GM19023 (cell line): ENCODE measurements around the gene TERC.
"Not testable (repeated sequence)": the region's sequence is repeated elsewhere in the genome, so short reads cannot be mapped to it uniquely, and the experiment has no call there.

Source experiments
- ATAC-seq: cut with Tn5 transposase; IDR thresholded peaks from one replicate; pipeline ENCODE4 v1.9.1; 2021; ENCODE audit warnings: mild to moderate bottlenecking, moderate library complexity; ENCODE audit not compliant: unreplicated experiment

Gene TERC

GRCh38 chr3:169772305-169772896, 7.5 kb upstream of the TERC start:
- ATAC-seq = peak; percentile 21

- ATAC-seq = no peak
Observed at GRCh38 chr3:169771497-169772304, 6.8 kb upstream of the TERC start.

DNA sequence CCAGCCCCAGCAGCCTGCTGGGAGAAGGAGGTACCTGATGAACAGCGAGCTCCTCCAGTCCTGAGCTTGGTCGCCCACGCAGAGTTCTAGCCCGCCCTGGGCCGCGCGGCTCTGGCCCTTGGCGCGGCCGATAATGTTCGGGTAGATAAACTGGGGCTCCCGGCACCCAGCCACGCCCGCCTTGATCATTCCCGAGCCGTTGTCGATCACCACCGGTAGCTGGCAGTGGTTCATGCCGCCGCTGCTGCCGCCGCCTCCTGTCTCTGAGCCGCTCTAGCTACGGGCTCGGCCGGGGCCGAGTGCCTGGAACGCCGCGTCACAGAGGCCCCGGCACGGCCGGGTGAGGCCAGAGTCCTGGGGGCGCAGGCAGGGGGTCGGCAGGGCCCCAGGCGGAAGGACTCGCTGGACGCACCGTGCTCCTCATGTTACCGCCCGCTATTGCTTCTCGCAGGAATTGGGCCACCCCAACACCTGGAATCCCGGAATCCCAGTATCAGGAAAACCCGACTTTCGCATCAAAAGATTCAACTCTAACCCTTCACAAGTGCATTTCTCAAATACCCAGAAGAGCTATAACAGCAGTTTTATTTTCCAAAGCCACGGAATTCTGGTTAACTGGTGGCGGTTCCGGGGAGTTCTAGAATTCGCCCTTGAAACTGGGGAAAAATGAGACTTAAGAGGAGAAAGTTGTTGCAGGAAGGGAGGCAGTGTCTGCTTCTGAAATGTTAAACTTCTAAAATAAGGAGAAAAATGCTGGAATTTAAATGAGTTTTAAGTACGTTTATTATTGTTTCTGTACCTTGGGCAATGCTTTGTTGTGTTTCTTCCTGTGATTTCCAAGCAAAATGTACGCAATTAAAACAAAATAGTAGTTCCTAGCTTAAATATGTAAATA, 4.7 kb upstream of the TERC start, which contains the start of gene ACTRT3:
TSS of gene ACTRT3 (minus strand) at position 275 of the 895 bp plus-strand sequence. CDS start at position 234, 41 bp downstream.
- ATAC-seq = peak; percentile 14

- peak; percentile 48 for ATAC-seq
Observed at GRCh38 chr3:169764312-169764881, 463 bp downstream of the TERC start.

DNA sequence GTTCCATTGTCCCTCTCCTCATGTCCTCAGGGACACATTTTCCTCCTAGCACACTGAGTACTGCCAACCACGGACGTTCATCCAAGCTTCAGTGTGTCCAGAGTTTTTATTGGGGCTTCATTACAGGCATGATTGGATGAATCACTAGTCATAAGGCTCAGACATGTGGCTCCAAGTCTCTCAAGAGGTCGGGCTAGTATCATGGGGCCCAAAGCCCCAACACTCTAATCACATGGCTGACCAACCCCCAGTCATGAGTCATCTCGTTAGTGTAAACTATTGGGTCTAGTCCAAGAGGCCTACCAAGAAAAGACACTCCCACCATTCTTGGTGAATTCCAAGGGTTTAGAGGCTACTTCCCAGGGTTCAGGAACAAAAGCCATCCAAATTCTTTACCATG, 4.4 kb downstream of the TERC start:
- no peak for ATAC-seq

DNA sequence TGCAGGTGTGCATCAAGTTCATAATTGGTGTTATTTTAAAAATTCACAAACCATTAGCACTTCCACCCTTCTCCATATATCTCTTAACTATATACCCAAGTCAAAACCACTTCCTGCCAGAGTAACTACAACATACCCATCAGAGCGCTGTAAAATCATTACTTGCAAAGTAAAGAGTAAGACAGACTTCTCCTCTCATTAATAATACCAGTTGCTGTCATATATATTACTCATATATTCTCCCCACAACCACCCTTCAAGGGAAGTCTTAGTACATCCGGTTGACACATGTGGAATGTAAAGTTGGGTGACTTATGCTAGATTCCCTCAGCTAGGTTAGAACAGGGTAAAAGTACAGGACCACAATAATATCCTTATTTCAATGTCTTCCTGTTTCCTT, 5.6 kb downstream of the TERC start:
- no peak for ATAC-seq

- ATAC-seq = no peak
Observed at GRCh38 chr3:169758359-169758994, 6.4 kb downstream of the TERC start.

DNA sequence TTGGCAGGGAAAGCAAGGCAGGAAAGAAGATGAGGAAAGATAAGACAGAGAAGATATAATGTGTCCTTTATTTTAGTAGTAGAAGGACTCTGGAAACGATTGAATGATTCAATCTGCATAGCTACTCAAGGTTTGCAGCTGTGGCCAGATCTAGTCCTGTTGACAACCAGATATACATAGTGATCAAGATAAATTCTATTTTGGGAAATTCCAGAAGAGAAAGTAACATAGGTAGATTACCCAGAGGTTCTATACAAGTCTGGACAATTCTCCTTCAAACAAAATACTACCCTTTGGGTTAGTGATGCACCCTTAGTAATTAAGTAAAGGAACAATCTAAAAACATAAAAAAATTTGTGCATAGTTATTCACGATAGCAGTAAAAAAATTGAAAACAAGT, 9.4 kb downstream of the TERC start:
- ATAC-seq = no peak

DNA sequence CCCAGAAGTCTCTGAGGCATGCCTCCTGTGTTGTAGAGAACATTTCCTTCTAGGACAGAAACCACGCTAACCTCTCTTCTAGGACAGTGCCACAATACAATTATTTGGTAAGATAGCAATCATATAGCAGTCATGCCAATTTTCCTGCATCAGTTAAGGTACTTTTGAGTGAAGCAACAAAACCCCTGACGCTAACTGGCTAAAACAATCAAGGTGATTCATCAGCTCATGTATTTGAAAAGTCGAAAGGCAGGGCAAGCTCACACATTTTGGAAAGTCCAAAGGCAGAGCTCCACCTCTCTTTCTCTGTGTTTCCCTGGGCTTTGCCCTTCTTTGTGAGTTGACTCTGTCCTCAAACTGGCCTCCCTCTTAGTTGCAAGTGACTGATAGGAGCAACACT, 10.1 kb downstream of the TERC start:
- no peak for ATAC-seq

- no peak for ATAC-seq
Observed at GRCh38 chr3:169751875-169752274, 13.0 kb downstream of the TERC start.

- ATAC-seq = no peak
Observed at GRCh38 chr3:169750665-169751064, 14.2 kb downstream of the TERC start.

GRCh38 chr3:169748670-169749069, 16.2 kb downstream of the TERC start:
- no peak for ATAC-seq

- no peak for ATAC-seq
Observed at GRCh38 chr3:169746924-169747323, 17.9 kb downstream of the TERC start.

GRCh38 chr3:169744366-169745054, 20.4 kb downstream of the TERC start:
- no peak for ATAC-seq

- no peak for ATAC-seq
Observed at GRCh38 chr3:169739067-169739466, 25.8 kb downstream of the TERC start.

DNA sequence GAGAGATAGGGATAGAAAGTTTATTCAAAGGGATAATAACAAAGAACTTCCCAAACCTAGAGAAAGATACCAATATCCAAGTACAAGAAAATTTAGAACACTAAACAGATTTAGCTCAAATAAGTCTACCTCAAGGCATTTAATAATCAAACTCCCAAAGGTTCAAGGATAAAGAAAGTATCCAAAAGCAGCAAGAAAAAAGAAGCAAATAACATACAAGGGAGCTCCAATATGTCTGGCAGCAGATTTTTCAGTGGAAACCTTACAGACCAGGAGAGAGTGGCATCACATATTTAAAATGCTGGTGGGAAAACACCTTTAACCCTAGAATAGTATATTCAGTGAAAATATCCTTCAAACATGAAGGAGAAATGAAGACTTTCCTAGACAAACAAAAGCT, 33.0 kb downstream of the TERC start:
- ATAC-seq = not testable (repeated sequence)

GRCh38 chr3:169722724-169723123, 42.1 kb downstream of the TERC start:
- ATAC-seq = no peak

DNA sequence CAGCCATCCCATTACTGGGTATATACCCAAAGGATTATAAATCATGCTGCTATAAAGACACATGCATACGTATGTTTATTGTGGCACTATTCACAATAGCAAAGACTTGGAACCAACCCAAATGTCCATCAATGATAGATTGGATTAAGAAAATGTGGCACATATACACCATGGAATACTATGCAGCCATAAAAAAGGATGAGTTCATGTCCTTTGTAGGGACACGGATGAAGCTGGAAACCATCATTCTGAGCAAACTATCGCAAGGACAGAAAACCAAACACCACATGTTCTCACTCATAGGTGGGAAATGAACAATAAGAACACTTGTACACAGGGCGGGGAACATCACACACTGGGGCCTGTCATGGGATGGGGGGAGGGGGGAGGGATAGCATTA, 46.4 kb downstream of the TERC start:
- not testable (repeated sequence) for ATAC-seq
